GM12892 (cell line): ENCODE results near the gene PPP2R1B.

ENCODE experiments used
- POLR2A ChIP-seq: IDR thresholded peaks from 2 replicates; pipeline ENCODE4 v1.6.1; 2011; ENCODE audit warnings: low read depth, low read length, control low read depth
- POLR2AphosphoS5 ChIP-seq: IDR thresholded peaks from 2 replicates; pipeline ENCODE4 v1.6.1; 2011; ENCODE audit warnings: low read depth, low read length, control low read depth
- TAF1 ChIP-seq: IDR thresholded peaks from 2 replicates; pipeline ENCODE4 v1.6.1; 2011; ENCODE audit warnings: low read depth, mild to moderate bottlenecking, control low read depth, low read length, borderline replicate concordance

DNA sequence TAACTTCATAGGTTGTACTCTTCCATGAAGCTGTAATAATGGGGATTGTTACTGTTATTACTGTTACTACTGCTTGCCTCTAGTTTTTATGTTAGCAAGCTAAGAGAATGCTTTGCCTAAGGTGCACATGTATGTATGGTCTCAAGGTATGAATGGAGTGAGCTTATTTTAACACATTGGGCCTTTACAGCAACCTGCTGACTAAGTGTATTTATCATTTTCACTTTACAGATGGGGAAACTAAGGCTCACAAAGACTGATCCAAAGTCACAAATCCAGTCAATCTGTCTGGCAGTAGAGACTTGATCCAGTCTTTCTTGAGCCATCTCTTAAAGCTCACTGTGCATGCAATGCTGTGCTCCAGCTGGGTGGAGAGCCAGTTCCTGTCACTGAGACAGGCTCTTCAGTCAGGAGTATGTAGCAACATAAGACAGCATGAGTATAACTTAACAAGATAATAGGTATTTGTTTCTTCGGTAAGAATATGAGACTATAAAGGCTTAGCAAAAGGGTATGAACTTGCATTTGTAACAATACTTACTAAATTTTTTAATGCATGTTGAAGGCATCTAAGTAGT, 66.5 kb downstream of the PPP2R1B start:
- no peak for TF ChIP-seq TAF1
- no peak for TF ChIP-seq POLR2A
- TF ChIP-seq POLR2AphosphoS5, result no peak
